Caki2 (cell line): Measurements from ENCODE around the gene SLC2A9. TPM values are rescaled to one million over a fixed set of nuclear protein-coding genes. Genes with fewer than 3 reads are reported as not detected.

Experiments used
- DNase-seq: peaks from one replicate; pipeline ENCODE4 v3.0.0-alpha.2; 2015; ENCODE audit warnings: low read depth
- in situ Hi-C: cut with HindIII; loops from 2 replicates; pipeline ENCODE4 v1.10.0; 2016; ENCODE audit warnings: low sequenced_read_pairs, low pct_unique_long_range_greater_than_20kb, mixed read lengths
- total RNA-seq: library from RNA; depleted of rRNA; stranded (reverse); fragments of >200 nt; shearing (Covaris generic); gene quantifications from 2 replicates; pipeline ENCODE4 v1.2.3, GENCODE V29; 2014; ENCODE audit warnings: low replicate concordance

The SLC2A9 gene
- total RNA-seq, 1 experiment from 2014 or later, result 1.2 TPM

- DNase-seq, result no peak
- in situ Hi-C loops, result no loop called here
These were observed 73.9 kb downstream of the SLC2A9 start for GRCh38 chr4:9947168-9948062.

DNA sequence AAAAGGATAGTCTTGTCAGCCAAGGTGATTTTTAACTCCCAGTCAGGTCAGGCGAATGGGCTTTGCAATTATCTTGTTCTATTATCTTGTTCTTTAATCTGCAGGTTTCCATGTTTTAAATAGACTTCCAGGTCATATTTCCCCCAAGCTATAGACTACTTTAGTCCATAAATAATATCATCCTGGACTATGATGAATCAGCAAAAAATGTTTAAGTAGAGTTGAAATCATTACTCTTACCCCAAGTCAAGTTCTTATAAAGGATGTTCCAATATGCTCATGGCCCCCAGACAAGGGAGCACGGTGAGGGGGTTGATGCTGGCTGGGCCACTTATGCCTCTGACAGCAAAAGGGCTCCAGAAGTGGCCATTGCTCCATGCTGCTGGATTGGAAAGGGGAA is 75.1 kb downstream of the SLC2A9 start:
- in situ Hi-C loops, result no loop called here
- no peak for DNase-seq

GRCh38 chr4:9944431-9945425 is 76.6 kb downstream of the SLC2A9 start:
- DNase-seq, result no peak

GRCh38 chr4:9943761-9944160 is 77.5 kb downstream of the SLC2A9 start:
- in situ Hi-C loops, result no loop called here
- no peak for DNase-seq

More at GRCh38 chr4:9944431-9945425, 76.6 kb downstream of the SLC2A9 start:
- in situ Hi-C loops, result no loop called here

- no peak for DNase-seq
- in situ Hi-C loops, result no loop called here
These were observed 78.2 kb downstream of the SLC2A9 start for GRCh38 chr4:9942921-9943600.

- in situ Hi-C loops, result no loop called here
- no peak for DNase-seq
These were observed 79.2 kb downstream of the SLC2A9 start for GRCh38 chr4:9942139-9942538.

DNA sequence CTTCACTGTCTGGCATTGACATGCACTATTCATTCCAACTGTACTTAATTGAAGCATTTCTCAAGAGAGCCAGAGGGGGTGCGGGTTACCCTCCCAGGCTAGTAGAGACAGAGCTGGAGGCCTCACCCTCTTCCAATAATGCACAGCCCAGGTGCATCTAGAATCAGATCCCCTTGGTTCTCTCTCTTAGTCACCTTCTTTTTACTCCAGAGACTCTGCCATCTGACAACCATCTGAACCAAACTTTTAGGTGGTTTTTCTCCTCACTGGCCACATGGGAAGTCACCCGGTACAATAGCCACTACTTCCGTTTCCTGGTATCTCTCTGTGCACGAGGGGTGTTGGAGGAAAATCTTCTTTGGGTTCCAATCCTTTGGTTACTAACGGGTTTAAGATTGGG is 81.3 kb downstream of the SLC2A9 start:
- no peak for DNase-seq
- in situ Hi-C loops, result no loop called here

DNA sequence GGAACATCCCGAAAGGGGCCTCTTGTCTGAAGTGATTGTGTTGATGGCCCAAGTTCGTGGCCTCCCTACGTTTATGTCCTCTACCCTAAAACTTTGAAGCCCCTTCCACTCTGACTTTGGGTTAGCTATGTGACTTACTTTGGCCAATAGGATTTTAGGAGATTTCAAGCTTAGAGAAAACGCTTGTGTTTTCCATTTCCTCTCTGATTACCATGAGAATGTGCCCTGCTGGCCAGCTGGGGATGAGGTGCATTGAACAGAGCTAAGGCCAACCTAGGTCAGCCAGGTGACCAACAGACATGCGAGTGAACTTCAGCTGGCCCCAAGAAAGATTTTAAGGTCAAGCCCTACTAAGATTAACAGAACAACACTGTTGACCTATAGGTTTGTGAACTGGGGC is 82.4 kb downstream of the SLC2A9 start:
- in situ Hi-C loops, result no loop called here
- DNase-seq, result no peak

DNA sequence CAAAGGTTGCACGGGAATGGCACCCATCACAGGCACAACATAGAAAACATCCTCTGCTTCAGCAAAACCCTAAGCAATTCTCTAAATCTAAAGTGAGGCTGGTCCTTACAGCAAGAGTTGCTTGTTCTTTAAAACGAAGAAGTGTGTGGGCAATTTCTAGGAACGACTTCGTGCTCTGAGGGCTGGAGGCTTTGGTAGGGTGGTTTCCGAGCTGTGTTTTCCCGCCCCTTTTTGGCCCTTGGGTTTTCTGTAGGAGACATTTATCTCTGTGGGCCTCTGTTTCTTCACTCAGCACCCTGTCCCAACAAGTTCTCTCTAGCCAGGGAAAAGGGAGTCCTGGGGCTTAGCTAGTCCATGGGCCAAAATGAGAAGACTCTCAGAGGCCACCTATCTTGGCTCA is 84.2 kb downstream of the SLC2A9 start:
- in situ Hi-C loops, result no loop called here

GRCh38 chr4:9936129-9936644 is 85.1 kb downstream of the SLC2A9 start:
- in situ Hi-C loops, result no loop called here
- DNase-seq, result no peak

More for the DNA sequence above, 84.2 kb downstream of the SLC2A9 start:
- no peak for DNase-seq

DNA sequence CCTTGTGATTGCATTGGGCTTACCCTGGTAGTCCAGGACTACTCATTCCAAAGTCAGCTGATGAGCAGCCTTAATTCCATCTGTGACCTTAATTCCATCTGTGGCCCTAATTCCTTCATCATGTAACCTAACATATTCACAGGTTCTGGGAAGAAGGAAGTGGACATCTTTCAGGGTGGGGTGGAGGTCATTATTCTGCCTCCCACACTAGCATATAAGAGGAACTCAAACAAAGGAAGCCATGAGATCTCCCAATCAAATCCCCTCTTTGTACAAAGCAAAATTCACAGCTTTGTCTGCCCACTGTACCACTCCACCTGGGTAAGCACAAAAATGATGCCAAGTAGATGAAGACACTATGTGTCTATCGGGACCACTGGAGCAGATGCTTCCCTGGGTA is 87.3 kb downstream of the SLC2A9 start:
- DNase-seq, result no peak
- in situ Hi-C loops, result no loop called here

- DNase-seq, result no peak
- in situ Hi-C loops, result no loop called here
These were observed 88.1 kb downstream of the SLC2A9 start for GRCh38 chr4:9933184-9933583.

DNA sequence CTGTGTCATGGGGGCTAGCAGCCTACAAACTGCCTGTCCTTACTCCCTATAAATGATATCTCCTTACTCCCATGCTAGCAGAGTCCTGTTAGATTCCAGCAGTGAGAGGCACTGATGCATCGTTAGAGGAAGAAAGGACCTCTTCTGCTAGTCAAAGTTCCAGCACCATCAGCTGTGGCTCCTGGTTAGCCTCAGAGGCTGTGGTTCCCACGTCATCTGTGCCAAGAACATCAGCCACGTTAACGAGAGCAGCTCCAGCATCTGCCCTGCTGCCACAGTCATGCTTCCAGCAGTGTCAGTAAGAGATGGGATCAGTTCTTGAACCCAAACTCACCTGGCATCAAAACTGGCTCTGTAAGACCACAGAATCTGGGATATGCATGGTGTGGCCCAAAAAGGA is 88.5 kb downstream of the SLC2A9 start:
- no peak for DNase-seq
- in situ Hi-C loops, result no loop called here

DNA sequence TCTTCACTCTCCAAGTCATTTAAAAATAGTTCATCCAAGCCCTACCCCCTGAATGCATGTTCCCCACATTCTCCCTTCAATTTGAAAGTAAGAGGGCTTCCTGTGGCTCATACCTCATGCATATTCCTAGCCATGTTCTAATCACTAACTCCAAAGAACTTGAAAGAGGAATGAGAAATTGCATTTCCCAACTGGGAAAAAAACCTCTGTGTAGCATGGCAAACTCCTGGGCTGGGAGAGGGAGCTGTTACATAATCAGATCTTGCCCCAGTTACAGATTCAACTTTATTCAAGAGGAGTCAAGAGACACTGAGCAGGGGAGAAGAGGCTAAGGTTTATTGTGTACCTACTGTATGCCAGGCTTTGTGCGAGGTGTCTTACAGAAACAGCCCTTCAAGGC is 90.2 kb downstream of the SLC2A9 start:
- DNase-seq, result no peak
- in situ Hi-C loops, result no loop called here

GRCh38 chr4:9929111-9929510 is 92.2 kb downstream of the SLC2A9 start:
- in situ Hi-C loops, result no loop called here
- DNase-seq, result no peak

- DNase-seq, result no peak
- in situ Hi-C loops, result no loop called here
These were observed 93.8 kb downstream of the SLC2A9 start for GRCh38 chr4:9927341-9928007.

DNA sequence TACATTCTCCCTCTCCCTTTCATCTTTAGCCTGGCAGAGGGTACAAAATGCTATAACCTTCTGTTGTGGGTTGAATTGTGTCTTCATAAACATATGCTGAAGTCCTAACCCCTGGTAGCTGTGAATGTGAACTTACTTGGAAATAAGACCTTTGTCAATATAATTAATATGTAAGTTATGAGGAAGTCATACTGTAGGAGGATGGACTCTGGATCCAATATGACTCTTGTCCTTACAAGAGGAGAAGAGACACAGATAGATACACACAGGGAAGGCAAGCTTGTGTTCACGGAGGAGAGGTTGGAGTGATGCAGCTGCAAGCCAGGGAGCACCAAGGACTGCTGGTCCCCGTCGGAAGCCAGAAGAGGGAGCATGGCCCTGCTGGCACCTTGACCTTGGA is 94.7 kb downstream of the SLC2A9 start:
- no peak for DNase-seq
- in situ Hi-C loops, result no loop called here
